A549 (cell line): ENCODE measurements around the gene EIF4G1. TPM values are rescaled to one million over a fixed set of nuclear protein-coding genes. Genes with fewer than 3 reads are reported as not detected.
A peak's percentile ranks its signal among the peaks of the same experiment; 100 is the strongest.

Source experiments
- ATAC-seq, 2 experiments: fragments of 200-7000 bp in 1 of 2; fragments of >200 bp in 1 of 2; cut with Nextera tagmentation in 1 of 2; cut with Tn5 transposase in 1 of 2; 3 replicates each; pipeline versions ENCODE4 v1.8.0 to v1.9.1; 2018 to 2020; ENCODE audit warnings: mild to moderate bottlenecking in 1 of 2, moderate library complexity in 1 of 2
- CTCF ChIA-PET: fragments of 300-600 bp; sonication (Branson Sonifier 250); formaldehyde crosslinking; extraction: SDS; loops from one replicate; lab custom pipeline; 2021; ENCODE audit warnings: antibody characterized with exemption, inconsistent platforms; lab: Yijun Ruan, JAX
- POLR2A ChIA-PET: fragments of 350-600 bp; formaldehyde crosslinking; extraction: SDS; loops from one replicate; lab custom pipeline; 2021; ENCODE audit warnings: antibody characterized with exemption, inconsistent platforms; lab: Yijun Ruan, JAX
- DNase-seq, 2 experiments: peaks; one replicate each; pipeline versions ENCODE4 v3.0.0 to v3.0.0-alpha.2; 2011 to 2016; ENCODE audit warnings: low read depth in 1 of 2, low spot score in 1 of 2
- FAIRE-seq: peaks from 2 replicates; lab custom pipeline; 2011; peaks lifted over from hg19 to GRCh38; lab: Jason Lieb, UNC
- H3K27ac ChIP-seq, 2 experiments: fragments of >200 bp; sonication (Bioruptor Twin); formaldehyde crosslinking; 3 replicates each; pipeline ENCODE4 v1.5.1; 2016 to 2017
- H3K4me1 ChIP-seq: fragments of >200 bp; sonication (Bioruptor Twin); formaldehyde crosslinking; 3 replicates; pipeline ENCODE4 v1.6.1; 2016
- H3K4me2 ChIP-seq: fragments of >200 bp; sonication (Bioruptor Twin); formaldehyde crosslinking; 3 replicates; pipeline ENCODE4 v1.6.1; 2016
- H3K4me3 ChIP-seq: fragments of >200 bp; sonication (Bioruptor Twin); formaldehyde crosslinking; 3 replicates; pipeline ENCODE4 v1.5.1; 2016
- H3K9me3 ChIP-seq: fragments of >200 bp; sonication (Bioruptor Twin); formaldehyde crosslinking; 3 replicates; pipeline ENCODE4 v1.6.1; 2016
- BHLHE40 ChIP-seq: IDR thresholded peaks from 2 replicates; pipeline ENCODE4 v1.6.1; 2012; ENCODE audit warnings: low read depth, low read length, inconsistent platforms
- CEBPB ChIP-seq, 2 experiments: fragments of >200 bp in 1 of 2; sonication (Bioruptor Twin) in 1 of 2; formaldehyde crosslinking in 1 of 2; IDR thresholded peaks; 2 replicates each; pipeline ENCODE4 v1.6.1; 2012 to 2016
- CHD2 ChIP-seq: fragments of 150-350 bp; IDR thresholded peaks from 2 replicates; pipeline ENCODE4 v1.6.1; 2014; ENCODE audit warnings: low read length; ENCODE audit not compliant: partially characterized antibody
- E2F6 ChIP-seq: IDR thresholded peaks from 2 replicates; pipeline ENCODE4 v1.6.1; 2012; ENCODE audit warnings: low read depth, borderline replicate concordance
- FOSB ChIP-seq: fragments of 250-450 bp; sonication (Bioruptor Pico); IDR thresholded peaks from 2 replicates; pipeline ENCODE4 v1.5.0; 2020; ENCODE audit warnings: mild to moderate bottlenecking, moderate library complexity
- FOSL2 ChIP-seq, 2 experiments: fragments of 450-650 bp in 1 of 2; fragments of >200 bp in 1 of 2; sonication (Bioruptor Twin) in 1 of 2; formaldehyde crosslinking; IDR thresholded peaks; 2 replicates each; pipeline versions ENCODE4 v1.5.0 to v1.6.1; 2016 to 2020; ENCODE audit warnings: mild to moderate bottlenecking in 1 of 2, moderate library complexity in 1 of 2
- HDAC2 ChIP-seq: fragments of 200-600 bp; sonication (generic); IDR thresholded peaks from 2 replicates; pipeline ENCODE4 v1.6.1; 2016
- HMGXB4 ChIP-seq: fragments of 250-450 bp; sonication (Bioruptor Pico); IDR thresholded peaks from 2 replicates; pipeline ENCODE4 v1.5.0; 2021; ENCODE audit warnings: mild to moderate bottlenecking, moderate library complexity, borderline replicate concordance
- HOXB5 ChIP-seq: fragments of 250-450 bp; sonication (Bioruptor Pico); IDR thresholded peaks from 2 replicates; pipeline ENCODE4 v1.5.0; 2020; ENCODE audit warnings: mild to moderate bottlenecking, moderate library complexity
- KDM5A ChIP-seq: fragments of 200-600 bp; sonication (generic); IDR thresholded peaks from 2 replicates; pipeline ENCODE4 v1.6.1; 2016; ENCODE audit warnings: antibody characterized with exemption, mild to moderate bottlenecking
- MAZ ChIP-seq: fragments of 150-350 bp; IDR thresholded peaks from 2 replicates; pipeline ENCODE4 v1.6.1; 2014; ENCODE audit warnings: antibody characterized with exemption, low read depth, low read length, borderline replicate concordance
- MYC ChIP-seq: IDR thresholded peaks from 2 replicates; pipeline ENCODE4 v1.6.1; 2012; ENCODE audit warnings: mild to moderate bottlenecking, inconsistent platforms, low read length, improper control_type of control experiment, borderline replicate concordance
- NPAS2 ChIP-seq: fragments of 250-450 bp; sonication (Bioruptor Pico); IDR thresholded peaks from 2 replicates; pipeline ENCODE4 v1.8.0; 2022; ENCODE audit warnings: mild to moderate bottlenecking, moderate library complexity, borderline replicate concordance
- PBX3 ChIP-seq: IDR thresholded peaks from 2 replicates; pipeline ENCODE4 v1.6.1; 2012
- RARB ChIP-seq: fragments of 250-450 bp; sonication (Bioruptor Pico); IDR thresholded peaks from 2 replicates; pipeline ENCODE4 v1.8.0; 2021; ENCODE audit warnings: mild to moderate bottlenecking, moderate library complexity
- REST ChIP-seq: fragments of 200-600 bp; sonication (generic); IDR thresholded peaks from 2 replicates; pipeline ENCODE4 v1.6.1; 2016; ENCODE audit warnings: antibody characterized with exemption, mild to moderate bottlenecking, moderate library complexity
- TP53 ChIP-seq: fragments of 250-450 bp; sonication (Bioruptor Pico); IDR thresholded peaks from 2 replicates; pipeline ENCODE4 v1.5.0; 2021; ENCODE audit warnings: mild to moderate bottlenecking, moderate library complexity
- ZSCAN20 ChIP-seq: fragments of 250-450 bp; sonication (Bioruptor Pico); IDR thresholded peaks from 2 replicates; pipeline ENCODE4 v1.8.0; 2022; ENCODE audit warnings: mild to moderate bottlenecking, moderate library complexity
- WGBS: methylation state at CpG from one replicate; pipeline ENCODE4 v1.1.6; 2017; ENCODE audit errors: missing lambda C conversion rate; 5-methylcytosine and 5-hydroxymethylcytosine counted together
- polyA plus RNA-seq, 4 experiments: library from polyadenylated mRNA; depleted of rRNA in 3 of 4; stranded (reverse); fragments of >200 nt; fragmentation: RNase III in 1 of 4; extraction: RNeasy Plus Mini Kit Qiagen cat#74134 plus additional on column Dnase treatment in 1 of 4; gene quantifications; 2 replicates in 3 of 4; 3 replicates in 1 of 4; pipeline ENCODE4 v1.2.3, GENCODE V29; 2011 to 2017

EIF4G1 gene
- polyA plus RNA-seq, 2 of the 4 experiments (the other 2 are of a cell fraction): 152 to 248 TPM

GRCh38 chr3:184298759-184299487 lies 15.5 kb upstream of the EIF4G1 start, which contains the start of gene PSMD2 (continued):
- TF ChIP-seq CHD2: peak; percentile 81
- TF ChIP-seq, all 56 proteins: peak for 9

GRCh38 chr3:184299488-184300377 lies 14.7 kb upstream of the EIF4G1 start:
- POLR2A ChIA-PET: no interaction called here
- DNase-seq: no peak

GRCh38 chr3:184300378-184300720 lies 14.1 kb upstream of the EIF4G1 start:
- H3K27ac ChIP-seq: peak overlapping the region; percentile 89 to 94; a peak in 4 of 6 replicates
- DNase-seq (no peak), FAIRE-seq (no peak), ATAC-seq (no peak)
- peak overlapping the region; percentile 83 for H3K4me3 ChIP-seq
- 33% methylated on average over 3 of the region's 3 CpGs for WGBS
- H3K4me1 ChIP-seq: peaks cover 9% of the 10 kb centered on the region; the same call in 2 of the 3 replicates
- CTCF ChIA-PET: interaction anchor here (1.2 to 1.6 kb wide), 2 partner anchors 11 to 59 kb away, joined by 3 to 5 read pairs; no protein-coding TSS in a partner anchor
- H3K4me2 ChIP-seq: peak overlapping the region; percentile 96
- H3K9me3 ChIP-seq: no peaks in the 10 kb centered on the region
- POLR2A ChIA-PET: no interaction called here
- TF ChIP-seq HOXB5 (no peak), BHLHE40 (no peak), KDM5A (no peak), MYC (no peak), MAZ (no peak), TP53 (CRISPR knock-in tag) (no peak), FOSB (CRISPR knock-in tag) (no peak), ZSCAN20 (no peak), REST (no peak), RARB (CRISPR knock-in tag) (no peak), HMGXB4 (CRISPR knock-in tag) (no peak), E2F6 (no peak)

More at GRCh38 chr3:184299488-184300377, 14.7 kb upstream of the EIF4G1 start:
- no peak for FAIRE-seq
- H3K27ac ChIP-seq: peak overlapping the region; percentile 89 to 94
- H3K4me1 ChIP-seq: peaks cover 9% of the 10 kb centered on the region; the same call in 2 of the 3 replicates
- TF ChIP-seq ZSCAN20 (no peak), HDAC2 (no peak), CEBPB (IDR thresholded peaks at IDR 0.05) (no peak), FOSL2 (IDR thresholded peaks at IDR 0.05) (no peak), FOSL2 (CRISPR knock-in tag; IDR thresholded peaks at IDR 0.05) (0 out of 2 replicates have a peak, but pooled peaks have one; percentile 4), HMGXB4 (CRISPR knock-in tag) (no peak), RARB (CRISPR knock-in tag) (no peak), PBX3 (no peak), NPAS2 (no peak), KDM5A (0 out of 2 replicates have a peak, but pooled peaks have one; percentile 20)
- H3K9me3 ChIP-seq: no peaks in the 10 kb centered on the region
- peak overlapping the region; percentile 96 for H3K4me2 ChIP-seq
- CTCF ChIA-PET: interaction anchor here (1.0 to 1.6 kb wide), 2 partner anchors 12 to 55 kb away, joined by 3 to 5 read pairs; no protein-coding TSS in a partner anchor
- peak; percentile 17 to 20; a peak in 4 of 6 replicates for ATAC-seq
- peak overlapping the region; percentile 83 for H3K4me3 ChIP-seq
- 7% methylated on average over 26 of the region's 29 CpGs for WGBS
